PC-9 (cell line): ENCODE data around the gene CNPPD1. TPM values are rescaled to one million over a fixed set of nuclear protein-coding genes. Genes with fewer than 3 reads are reported as not detected.

Experiments
- BruUV-seq: library from RNA; stranded (reverse); fragments of 400-500 nt; replicated peaks from 2 replicates; lab custom pipeline; 2021; lab: Mats Ljungman, UMichigan
- CTCF ChIA-PET: fragments of 300-600 bp; sonication (Branson Sonifier 250); formaldehyde crosslinking; loops from one replicate; lab custom pipeline; 2022; ENCODE audit warnings: antibody characterized with exemption; lab: Charles Lee
- POLR2A ChIA-PET: fragments of 300-600 bp; sonication (Branson Sonifier 250); formaldehyde crosslinking; loops from one replicate; lab custom pipeline; 2022; ENCODE audit warnings: antibody characterized with exemption; ENCODE audit not compliant: unreplicated experiment; lab: Charles Lee
- DNase-seq, 2 experiments: peaks; one replicate each; pipeline versions ENCODE4 v3.0.0 to v3.0.0-alpha.2; 2015 to 2022; ENCODE audit warnings: mixed read lengths in 1 of 2
- H2AFZ ChIP-seq: fragments of 200-600 bp; sonication (generic); 2 replicates; pipeline ENCODE4 v1.8.1; 2017; ENCODE audit warnings: antibody characterized with exemption
- H3F3A ChIP-seq: fragments of 200-600 bp; sonication (generic); 2 replicates; pipeline ENCODE4 v1.8.1; 2017; ENCODE audit warnings: antibody characterized with exemption, mild to moderate bottlenecking, low read depth; ENCODE audit not compliant: insufficient read depth
- H3K27ac ChIP-seq: fragments of 200-600 bp; sonication (generic); 2 replicates; pipeline ENCODE4 v1.6.1; 2016; ENCODE audit warnings: mixed run types
- H3K27me3 ChIP-seq: fragments of 200-600 bp; sonication (generic); 2 replicates; pipeline ENCODE4 v1.6.1; 2016; ENCODE audit warnings: low read depth, mixed run types; ENCODE audit not compliant: insufficient read depth
- H3K36me3 ChIP-seq: fragments of 200-600 bp; sonication (generic); 2 replicates; pipeline ENCODE4 v1.6.1; 2016; ENCODE audit warnings: low read depth, mixed run types
- H3K4me1 ChIP-seq: fragments of 200-600 bp; sonication (generic); replicated peaks from 2 replicates; pipeline ENCODE4 v1.6.1; 2016; ENCODE audit warnings: mixed run types; ENCODE audit not compliant: insufficient read depth
- H3K4me2 ChIP-seq: fragments of 200-600 bp; sonication (generic); 2 replicates; pipeline ENCODE4 v1.6.1; 2017; ENCODE audit warnings: mixed run types
- H3K4me3 ChIP-seq: fragments of 200-600 bp; sonication (generic); 2 replicates; pipeline ENCODE4 v1.6.1; 2016; ENCODE audit warnings: mixed run types
- H3K79me2 ChIP-seq: fragments of 200-600 bp; sonication (generic); 2 replicates; pipeline ENCODE4 v1.6.1; 2017; ENCODE audit warnings: low read depth, mixed run types
- H3K9me2 ChIP-seq: fragments of 200-600 bp; sonication (generic); 2 replicates; pipeline ENCODE4 v1.8.1; 2017; ENCODE audit warnings: mild to moderate bottlenecking; ENCODE audit not compliant: insufficient read depth
- H3K9me3 ChIP-seq: fragments of 200-600 bp; sonication (generic); 2 replicates; pipeline ENCODE4 v1.8.1; 2016; ENCODE audit warnings: low read depth; ENCODE audit not compliant: insufficient read depth
- H4K20me1 ChIP-seq: fragments of 200-600 bp; sonication (generic); 2 replicates; pipeline ENCODE4 v1.8.1; 2017; ENCODE audit not compliant: insufficient read depth
- EZH2 ChIP-seq: fragments of 200-600 bp; sonication (generic); IDR thresholded peaks from 2 replicates; pipeline ENCODE4 v1.8.0; 2017; ENCODE audit warnings: antibody characterized with exemption, low read depth
- intact Hi-C: fragments of 100-400 bp; cut with micrococcal nuclease; formaldehyde crosslinking; loops from one replicate; pipeline ENCODE4 v1.10.0; 2022; ENCODE audit not compliant: unreplicated experiment
- total RNA-seq: library from RNA; stranded (reverse); gene quantifications from 2 replicates; pipeline ENCODE4 v1.2.3, GENCODE V29; 2021
- TF ChIP-seq, protein P1 (sequence below): fragments of 200-600 bp; sonication (generic); conservative IDR thresholded peaks from 2 replicates; pipeline ENCODE4 v1.6.1; 2017; ENCODE audit warnings: mixed run types, antibody characterized with exemption, mild to moderate bottlenecking, moderate library complexity

The CNPPD1 gene
- total RNA-seq, 1 experiment from 2014 or later, result 37.1 TPM

- no peaks in the 10 kb centered on the region for H4K20me1 ChIP-seq
- H2AFZ ChIP-seq, result no peak overlapping the region
- no peaks in the 10 kb centered on the region for H3K36me3 ChIP-seq
- TF ChIP-seq EZH2, result no peak
- TF ChIP-seq, protein P1, sequence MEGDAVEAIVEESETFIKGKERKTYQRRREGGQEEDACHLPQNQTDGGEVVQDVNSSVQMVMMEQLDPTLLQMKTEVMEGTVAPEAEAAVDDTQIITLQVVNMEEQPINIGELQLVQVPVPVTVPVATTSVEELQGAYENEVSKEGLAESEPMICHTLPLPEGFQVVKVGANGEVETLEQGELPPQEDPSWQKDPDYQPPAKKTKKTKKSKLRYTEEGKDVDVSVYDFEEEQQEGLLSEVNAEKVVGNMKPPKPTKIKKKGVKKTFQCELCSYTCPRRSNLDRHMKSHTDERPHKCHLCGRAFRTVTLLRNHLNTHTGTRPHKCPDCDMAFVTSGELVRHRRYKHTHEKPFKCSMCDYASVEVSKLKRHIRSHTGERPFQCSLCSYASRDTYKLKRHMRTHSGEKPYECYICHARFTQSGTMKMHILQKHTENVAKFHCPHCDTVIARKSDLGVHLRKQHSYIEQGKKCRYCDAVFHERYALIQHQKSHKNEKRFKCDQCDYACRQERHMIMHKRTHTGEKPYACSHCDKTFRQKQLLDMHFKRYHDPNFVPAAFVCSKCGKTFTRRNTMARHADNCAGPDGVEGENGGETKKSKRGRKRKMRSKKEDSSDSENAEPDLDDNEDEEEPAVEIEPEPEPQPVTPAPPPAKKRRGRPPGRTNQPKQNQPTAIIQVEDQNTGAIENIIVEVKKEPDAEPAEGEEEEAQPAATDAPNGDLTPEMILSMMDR, result no peak
- CTCF ChIA-PET, result no interaction called here
- H3K4me3 ChIP-seq, result no peak overlapping the region
- intact Hi-C loops, result no loop called here
- no TSS peak for BruUV-seq
- H3K27ac ChIP-seq, result no peak overlapping the region
- POLR2A ChIA-PET, result no interaction called here
- no peaks in the 10 kb centered on the region for H3K79me2 ChIP-seq
- H3K4me2 ChIP-seq, result no peak overlapping the region
- no peaks in the 10 kb centered on the region for H3K9me2 ChIP-seq
- DNase-seq, result no peak
- peaks cover 16% of the 10 kb centered on the region; the same call in 1 of the 2 replicates for H3F3A ChIP-seq
- peaks cover 6% of the 10 kb centered on the region for H3K4me1 ChIP-seq
- H3K9me3 ChIP-seq, result no peaks in the 10 kb centered on the region
- H3K27me3 ChIP-seq, result no peaks in the 10 kb centered on the region
These were observed 45.3 kb upstream of the CNPPD1 start for GRCh38 chr2:219221957-219222518.

DNA sequence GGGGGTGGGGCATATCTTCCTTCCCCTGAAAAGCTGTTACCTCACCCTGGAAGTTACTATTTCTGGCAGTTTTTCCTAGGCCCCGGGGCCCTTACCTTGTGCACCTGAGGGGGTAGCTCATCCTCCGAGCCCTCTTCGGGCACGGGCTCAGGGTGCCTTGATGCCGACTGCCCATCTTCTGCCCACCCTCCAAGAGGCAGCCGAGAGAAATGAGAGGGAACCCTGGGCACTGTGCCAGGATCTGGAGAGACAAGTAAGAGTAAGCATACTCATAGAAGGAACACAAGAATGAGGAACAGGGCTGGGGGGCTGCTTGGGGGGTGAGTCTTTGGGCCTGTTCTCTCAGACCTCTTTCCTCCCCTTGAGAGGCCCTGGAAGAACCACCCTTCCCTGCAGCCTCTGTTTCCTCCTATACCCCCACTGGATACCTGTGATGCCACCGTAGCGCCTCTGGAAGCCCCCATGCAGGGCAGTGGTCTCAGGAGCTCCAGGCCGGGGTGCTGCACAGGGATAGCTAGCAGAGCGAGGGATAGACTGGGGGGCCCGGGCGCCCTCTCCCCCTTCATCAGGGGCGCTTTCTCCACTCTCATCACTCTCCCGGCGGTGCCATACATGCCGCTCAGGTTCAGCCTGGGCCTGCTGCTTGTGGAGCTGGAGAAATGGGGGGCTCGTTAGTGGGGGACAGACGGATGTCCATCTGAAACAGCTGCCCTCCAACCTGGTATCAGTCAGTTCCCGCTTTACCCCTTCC, 44.1 kb upstream of the CNPPD1 start:
- Histone ChIP-seq H3K4me3 (no peak overlapping the region), H3K4me1 (peaks cover 13% of the 10 kb centered on the region), H3K9me3 (no peaks in the 10 kb centered on the region), H3K27ac (no peak overlapping the region), H2AFZ (no peak overlapping the region), H3K79me2 (peaks cover 7% of the 10 kb centered on the region), H3F3A (peaks cover 16% of the 10 kb centered on the region; the same call in 1 of the 2 replicates), H3K36me3 (no peaks in the 10 kb centered on the region), H3K4me2 (no peak overlapping the region), H4K20me1 (no peaks in the 10 kb centered on the region), H3K9me2 (no peaks in the 10 kb centered on the region), H3K27me3 (no peaks in the 10 kb centered on the region)
- intact Hi-C loops, result no loop called here
- POLR2A ChIA-PET, result no interaction called here
- DNase-seq, result no peak
- BruUV-seq, result no TSS peak
- CTCF ChIA-PET, result no interaction called here
- no peak for TF ChIP-seq EZH2
- TF ChIP-seq, protein P1, result no peak

DNA sequence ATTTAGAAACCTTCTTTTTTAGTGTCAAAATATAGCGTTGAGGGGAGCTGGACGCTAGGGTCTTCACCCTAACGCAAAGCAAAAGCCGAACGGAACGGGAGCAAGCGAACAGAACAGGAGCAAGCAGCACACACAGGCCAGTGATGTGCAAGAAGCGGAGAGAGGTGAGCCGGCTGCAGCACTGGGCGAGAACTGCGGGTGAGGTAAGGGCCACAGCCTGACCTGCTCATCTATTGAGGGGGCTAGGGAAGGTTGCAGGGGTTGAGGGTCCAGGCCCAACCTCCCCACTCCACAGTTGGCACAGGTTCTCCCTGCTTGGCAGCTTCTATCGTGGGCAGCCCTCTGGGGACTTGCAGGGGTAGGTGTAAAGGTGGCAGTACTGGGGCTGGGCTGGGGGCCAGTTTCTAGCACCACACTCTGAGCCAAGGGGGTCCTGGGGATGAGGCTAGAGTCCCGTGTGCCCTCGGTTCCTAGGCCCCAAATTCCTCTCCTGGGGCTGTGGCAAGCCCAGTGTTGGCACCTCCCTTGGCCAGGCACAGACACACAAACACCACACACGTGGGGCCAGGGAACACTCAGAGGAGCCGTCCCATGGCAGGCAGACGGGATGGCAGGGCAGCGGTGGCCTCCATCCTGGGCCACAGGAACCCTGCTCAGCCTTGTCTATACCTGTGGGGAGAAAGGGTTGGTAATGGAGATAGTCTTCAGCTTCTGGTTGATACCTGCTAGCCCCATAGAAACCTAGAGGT, 43.2 kb upstream of the CNPPD1 start:
- no peak for TF ChIP-seq EZH2
- TF ChIP-seq, protein P1, result no peak
- POLR2A ChIA-PET, result no interaction called here

More for the DNA sequence above, 43.2 kb upstream of the CNPPD1 start:
- no peak for DNase-seq
- H3K79me2 ChIP-seq, result peaks cover 7% of the 10 kb centered on the region
- H3K4me2 ChIP-seq, result no peak overlapping the region
- peaks cover 16% of the 10 kb centered on the region; the same call in 1 of the 2 replicates for H3F3A ChIP-seq
- H3K9me2 ChIP-seq, result no peaks in the 10 kb centered on the region
- no peak overlapping the region for H2AFZ ChIP-seq
- H3K4me1 ChIP-seq, result peaks cover 13% of the 10 kb centered on the region
- CTCF ChIA-PET, result no interaction called here
- H4K20me1 ChIP-seq, result no peaks in the 10 kb centered on the region
- H3K27ac ChIP-seq, result no peak overlapping the region
- no peaks in the 10 kb centered on the region for H3K36me3 ChIP-seq
- no peaks in the 10 kb centered on the region for H3K9me3 ChIP-seq
- BruUV-seq, result no TSS peak
- no peaks in the 10 kb centered on the region for H3K27me3 ChIP-seq
- no peak overlapping the region for H3K4me3 ChIP-seq
- intact Hi-C loops, result loop anchor here (1.0 to 2.0 kb wide), 2 partner anchors 9 to 59 kb away; partner anchors contain the start of genes ANKZF1, ATG9A and NHEJ1
